Activated CD4-positive, alpha-beta memory T cell treated with anti-CD3 and anti-CD28 coated beads, Interleukin-2, amount 10 ng/mL, durations not matched to agents 7 days and 5 days (primary cell): ENCODE results near the gene MSLN. TPM values are rescaled to one million over a fixed set of nuclear protein-coding genes. Genes with fewer than 3 reads are reported as not detected.

Experiments used
- CTCF ChIA-PET: fragments of 350-600 bp; sonication (Branson Sonifier 250); formaldehyde crosslinking; loops from one replicate; lab custom pipeline; 2021; ENCODE audit warnings: antibody characterized with exemption, inconsistent platforms; lab: Charles Lee
- POLR2A ChIA-PET: fragments of 350-600 bp; sonication (Branson Sonifier 250); formaldehyde crosslinking; loops from one replicate; lab custom pipeline; 2021; ENCODE audit warnings: antibody characterized with exemption; lab: Charles Lee
- DNase-seq: peaks from one replicate; pipeline ENCODE4 v3.0.0-alpha.2; 2020
- H3K27ac Mint-ChIP-seq: one replicate; pipeline ENCODE4 v1.8.0; 2021; ENCODE audit warnings: mild to moderate bottlenecking, mixed read lengths
- H3K27me3 Mint-ChIP-seq: one replicate; pipeline ENCODE4 v1.8.0; 2021; ENCODE audit warnings: mixed read lengths
- H3K36me3 Mint-ChIP-seq: one replicate; pipeline ENCODE4 v1.8.0; 2021; ENCODE audit warnings: low read depth, mixed read lengths
- H3K4me1 Mint-ChIP-seq: one replicate; pipeline ENCODE4 v1.8.0; 2021; ENCODE audit warnings: mixed read lengths
- H3K4me3 Mint-ChIP-seq: one replicate; pipeline ENCODE4 v1.8.0; 2021; ENCODE audit warnings: mild to moderate bottlenecking, mixed read lengths
- H3K9me3 Mint-ChIP-seq: one replicate; pipeline ENCODE4 v1.8.0; 2021; ENCODE audit warnings: mixed read lengths
- total RNA-seq, 2 experiments: library from RNA; stranded (reverse); gene quantifications; one replicate each; pipeline ENCODE4 v1.2.3, GENCODE V29; 2021

MSLN gene
- total RNA-seq, 2 experiments from 2014 or later = not detected

DNA sequence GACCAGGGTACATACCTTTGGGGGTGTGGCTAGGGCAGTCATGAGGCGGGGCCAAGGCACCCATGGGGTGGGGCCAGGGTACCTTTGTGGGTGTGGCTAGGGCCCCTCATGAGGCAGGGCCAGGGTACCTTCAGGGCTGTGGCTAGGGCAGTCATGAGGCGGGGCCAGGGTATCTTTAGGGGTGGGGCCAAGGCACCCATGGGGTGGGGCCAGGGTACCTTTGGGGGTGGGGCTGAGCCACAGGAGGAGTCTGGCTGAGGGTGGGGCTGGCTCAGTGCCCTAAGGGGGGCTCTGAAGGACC is 36.5 kb downstream of the MSLN start:
- H3K4me3 Mint-ChIP-seq = no peak overlapping the region
- CTCF ChIA-PET = no interaction called here
- peaks cover 5% of the 10 kb centered on the region for H3K27me3 Mint-ChIP-seq
- H3K27ac Mint-ChIP-seq = no peak overlapping the region
- H3K4me1 Mint-ChIP-seq = peaks cover 1% of the 10 kb centered on the region
- DNase-seq = peak; percentile 33
- no peaks in the 10 kb centered on the region for H3K9me3 Mint-ChIP-seq
- POLR2A ChIA-PET = no interaction called here
- H3K36me3 Mint-ChIP-seq = peaks cover 2% of the 10 kb centered on the region

- ChIA-PET CTCF (no interaction called here), POLR2A (no interaction called here)
- Mint-ChIP-seq H3K27me3 (peaks cover 5% of the 10 kb centered on the region), H3K9me3 (no peaks in the 10 kb centered on the region), H3K4me1 (peaks cover 1% of the 10 kb centered on the region), H3K36me3 (peaks cover 2% of the 10 kb centered on the region), H3K27ac (no peak overlapping the region), H3K4me3 (no peak overlapping the region)
- no peak for DNase-seq
Measured at GRCh38 chr16:797686-798085, 37.2 kb downstream of the MSLN start.

- ChIA-PET POLR2A (no interaction called here), CTCF (no interaction called here)
- DNase-seq = no peak
- no peak overlapping the region for H3K4me3 Mint-ChIP-seq
- no peak overlapping the region for H3K27ac Mint-ChIP-seq
- H3K36me3 Mint-ChIP-seq = peaks cover 2% of the 10 kb centered on the region
- peaks cover 7% of the 10 kb centered on the region for H3K27me3 Mint-ChIP-seq
- H3K9me3 Mint-ChIP-seq = no peaks in the 10 kb centered on the region
- H3K4me1 Mint-ChIP-seq = peaks cover 1% of the 10 kb centered on the region
Measured at GRCh38 chr16:798666-799065, 38.1 kb downstream of the MSLN start.

DNA sequence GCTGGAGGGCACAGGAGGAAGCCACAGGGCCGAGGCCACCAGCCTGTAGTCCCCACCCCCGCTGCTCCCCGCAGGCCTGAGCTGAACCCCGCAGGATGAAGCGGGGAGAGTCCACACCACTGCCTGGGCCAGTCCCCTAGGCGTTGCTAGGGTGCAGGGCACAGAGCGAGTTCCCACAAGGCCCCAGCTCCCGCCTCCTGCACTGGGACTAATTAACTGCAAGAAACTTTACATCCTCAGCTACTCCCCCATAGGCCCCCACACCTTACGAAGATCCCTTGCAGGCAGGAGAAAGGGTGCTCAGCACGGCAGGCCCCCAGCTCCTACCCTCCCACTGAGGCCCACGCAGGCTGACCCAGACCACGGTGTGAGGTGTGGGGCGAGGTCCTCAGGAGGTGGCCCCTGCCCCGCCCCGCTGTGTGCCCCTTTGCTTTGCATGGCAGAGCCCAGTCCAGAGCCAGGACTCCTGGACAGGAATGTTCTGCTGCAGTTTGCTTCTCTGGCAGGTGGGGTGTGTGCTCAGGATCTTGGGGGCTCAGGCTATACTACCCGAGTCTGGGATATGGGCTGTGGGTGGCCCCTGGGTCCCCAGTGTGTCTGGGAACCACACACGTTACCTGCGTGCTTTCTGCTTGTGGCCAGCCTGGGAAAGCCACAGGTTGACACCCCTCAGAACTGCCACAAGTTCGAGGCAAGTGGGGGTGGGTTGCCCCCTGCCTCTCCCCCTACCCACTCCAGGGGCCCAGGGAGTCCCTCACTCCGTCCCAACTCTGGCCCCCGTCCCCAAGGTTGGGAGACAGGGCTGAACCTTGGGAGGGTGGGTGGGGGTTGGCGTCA is 38.8 kb downstream of the MSLN start:
- Mint-ChIP-seq H3K4me3 (no peak overlapping the region), H3K27ac (no peak overlapping the region), H3K36me3 (peaks cover 2% of the 10 kb centered on the region), H3K27me3 (peaks cover 7% of the 10 kb centered on the region), H3K4me1 (peaks cover 1% of the 10 kb centered on the region), H3K9me3 (no peaks in the 10 kb centered on the region)
- DNase-seq = no peak
- CTCF ChIA-PET = no interaction called here
- POLR2A ChIA-PET = no interaction called here

- H3K27ac Mint-ChIP-seq = no peak within 1 kb of the TSS
- H3K27me3 Mint-ChIP-seq = peaks cover 7% of the 10 kb centered on the region
- no peaks in the 10 kb centered on the region for H3K9me3 Mint-ChIP-seq
- H3K4me3 Mint-ChIP-seq = no peak within 1 kb of the TSS
- CTCF ChIA-PET = no interaction called here
- peaks cover 3% of the 10 kb centered on the region for H3K4me1 Mint-ChIP-seq
- POLR2A ChIA-PET = interaction anchor here (1.3 to 1.5 kb wide), 2 partner anchors 20 to 105 kb away, joined by 3 to 4 read pairs; no protein-coding TSS in a partner anchor
- no peak for DNase-seq
- H3K36me3 Mint-ChIP-seq = peaks cover 2% of the 10 kb centered on the region
Measured at GRCh38 chr16:799948-800833, 39.7 kb downstream of the MSLN start, which contains the start of gene GNG13. Gene GNG13 (minus strand): TSS chr16:800734. CDS start chr16:799077, 1,657 bp downstream.

DNA sequence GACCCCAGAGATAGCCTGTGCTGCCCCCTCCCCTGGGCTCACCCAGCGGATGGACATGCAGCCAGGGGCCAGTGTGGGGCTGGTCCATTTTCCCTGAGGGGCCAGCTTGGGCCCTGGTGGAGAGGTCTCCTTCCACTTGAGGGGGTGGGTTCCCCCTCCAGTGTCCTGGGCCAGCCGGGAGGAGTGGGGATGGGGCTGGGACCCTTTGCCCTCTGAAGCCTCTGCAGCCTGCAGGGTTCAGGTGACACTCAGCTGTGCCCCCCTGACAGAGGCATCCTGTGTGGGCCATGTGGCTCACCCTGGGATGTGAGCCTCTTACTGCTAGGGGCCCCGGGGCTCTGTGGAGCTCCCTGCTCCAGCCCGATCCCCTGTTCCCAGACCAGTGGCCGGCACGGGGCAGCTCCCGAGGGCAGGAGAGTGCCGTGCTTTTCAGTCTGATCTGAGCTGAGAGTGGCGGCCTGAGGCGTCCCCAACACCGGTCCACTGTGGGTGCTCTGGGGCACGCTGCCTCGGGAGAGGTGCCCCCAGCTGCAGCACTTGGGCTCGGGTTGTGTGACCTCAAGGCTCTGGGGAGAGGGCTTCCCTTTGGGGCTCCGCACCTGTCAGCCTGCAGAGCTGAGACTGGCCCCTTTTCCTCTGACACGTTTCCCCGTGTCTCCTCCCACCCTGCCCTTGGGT is 40.4 kb downstream of the MSLN start:
- H3K4me3 Mint-ChIP-seq = no peak overlapping the region
- H3K36me3 Mint-ChIP-seq = no peaks in the 10 kb centered on the region
- H3K27ac Mint-ChIP-seq = no peak overlapping the region
- CTCF ChIA-PET = no interaction called here
- peaks cover 3% of the 10 kb centered on the region for H3K4me1 Mint-ChIP-seq
- DNase-seq = no peak
- no peaks in the 10 kb centered on the region for H3K9me3 Mint-ChIP-seq
- POLR2A ChIA-PET = interaction anchor here (1.3 to 1.5 kb wide), 2 partner anchors 20 to 106 kb away, joined by 3 to 4 read pairs; no protein-coding TSS in a partner anchor
- H3K27me3 Mint-ChIP-seq = peaks cover 7% of the 10 kb centered on the region

DNA sequence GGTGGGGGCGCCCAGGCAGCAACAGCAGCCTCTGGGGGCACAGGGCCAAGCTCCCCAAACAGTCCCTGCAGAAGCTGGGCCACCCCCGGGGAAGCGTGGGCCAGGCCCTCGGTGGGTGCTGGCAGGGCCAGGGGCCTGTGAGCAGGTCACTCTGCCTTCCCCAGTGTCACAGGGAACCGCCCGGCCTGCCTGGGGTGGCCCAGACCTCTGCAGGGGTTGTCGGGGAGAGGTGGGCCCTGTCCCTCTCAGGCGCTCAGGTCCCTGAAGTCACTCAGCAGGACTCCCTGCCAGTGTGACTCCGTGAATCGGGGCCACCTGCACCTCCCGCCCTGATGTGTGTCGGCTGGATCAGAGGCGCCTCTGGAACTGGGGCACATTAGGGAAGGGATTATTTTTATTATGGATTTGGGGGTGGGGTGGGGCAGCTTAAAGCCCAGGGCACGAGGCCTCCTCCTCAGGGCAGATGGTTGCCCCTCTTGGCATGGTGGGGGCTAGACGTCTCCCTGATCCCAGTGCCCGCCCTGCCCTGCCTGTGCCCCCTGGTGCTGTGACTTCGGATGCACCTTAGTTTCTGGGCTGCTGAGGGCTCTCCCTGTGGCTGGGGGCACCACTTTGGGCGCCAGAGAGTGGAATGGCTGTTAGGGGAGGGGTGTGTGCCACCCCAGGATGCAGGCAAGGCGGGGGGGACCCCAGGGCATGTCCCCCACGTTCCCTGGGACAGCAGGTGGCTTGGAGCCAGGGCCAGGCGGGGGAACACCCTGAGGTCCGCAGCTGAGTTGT is 41.2 kb downstream of the MSLN start:
- H3K9me3 Mint-ChIP-seq = no peaks in the 10 kb centered on the region
- H3K27ac Mint-ChIP-seq = no peak overlapping the region
- peaks cover 7% of the 10 kb centered on the region for H3K27me3 Mint-ChIP-seq
- no peak for DNase-seq
- no peaks in the 10 kb centered on the region for H3K36me3 Mint-ChIP-seq
- ChIA-PET POLR2A (interaction anchor here (0.6 to 1.3 kb wide), 2 partner anchors 17 to 107 kb away, joined by 3 read pairs; no protein-coding TSS in a partner anchor), CTCF (no interaction called here)
- peaks cover 6% of the 10 kb centered on the region for H3K4me1 Mint-ChIP-seq
- H3K4me3 Mint-ChIP-seq = no peak overlapping the region

DNA sequence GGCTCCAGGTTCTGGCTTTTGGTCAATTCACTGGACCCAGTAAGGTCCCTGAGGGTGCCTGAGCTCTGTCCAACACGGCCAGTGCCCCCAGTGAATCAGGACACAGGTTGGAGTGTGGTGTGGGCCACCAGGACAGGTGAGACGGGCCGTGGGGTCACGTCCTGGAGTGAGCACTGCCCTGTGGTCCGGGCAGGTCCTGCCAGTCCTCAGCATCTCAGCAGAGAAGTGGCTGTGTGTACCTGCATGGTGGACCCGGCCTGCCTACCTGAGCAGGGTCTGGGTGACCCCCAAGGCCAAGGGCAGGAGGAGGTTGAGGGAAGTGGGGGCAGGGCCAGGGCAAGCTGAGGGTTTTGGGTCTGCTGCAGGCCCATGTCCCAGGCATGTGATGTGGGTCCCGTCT is 41.9 kb downstream of the MSLN start:
- Mint-ChIP-seq H3K4me3 (no peak overlapping the region), H3K27me3 (peaks cover 7% of the 10 kb centered on the region), H3K9me3 (no peaks in the 10 kb centered on the region), H3K4me1 (peaks cover 6% of the 10 kb centered on the region), H3K27ac (no peak overlapping the region), H3K36me3 (no peaks in the 10 kb centered on the region)
- ChIA-PET CTCF (no interaction called here), POLR2A (interaction anchor here (0.6 to 2.5 kb wide), 2 partner anchors 14 to 17 kb away, joined by 3 to 9 read pairs; partner anchors contain the start of genes CHTF18 and RPUSD1)
- no peak for DNase-seq

GRCh38 chr16:802914-803753 is 42.6 kb downstream of the MSLN start:
- Mint-ChIP-seq H3K27ac (no peak overlapping the region), H3K27me3 (peaks cover 7% of the 10 kb centered on the region), H3K4me3 (no peak overlapping the region), H3K9me3 (no peaks in the 10 kb centered on the region), H3K36me3 (peaks cover 3% of the 10 kb centered on the region), H3K4me1 (peaks cover 11% of the 10 kb centered on the region)
- POLR2A ChIA-PET = interaction anchor here (1.0 to 2.5 kb wide), 3 partner anchors 13 to 161 kb away, joined by 3 to 9 read pairs (median 5); partner anchors contain the start of genes CHTF18 and RPUSD1
- DNase-seq = no peak
- CTCF ChIA-PET = interaction anchor here (1.7 kb wide), 1 partner anchor 19 kb away, joined by 3 read pairs; no protein-coding TSS in a partner anchor

DNA sequence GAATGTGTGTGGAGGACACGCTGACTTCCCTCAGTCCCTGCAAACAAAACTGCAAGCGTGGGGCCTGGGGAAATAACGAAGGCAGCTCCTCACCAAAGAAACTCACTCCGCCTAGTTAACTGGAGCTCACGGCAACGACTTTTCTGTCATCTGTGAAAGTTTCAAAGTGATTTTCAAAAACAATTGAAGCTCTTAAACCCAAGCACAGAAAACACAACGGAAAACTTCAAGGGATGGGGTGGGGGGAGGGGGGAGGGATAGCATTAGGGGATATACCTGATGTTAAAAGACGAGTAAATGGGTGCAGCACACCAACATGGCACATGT is 43.2 kb downstream of the MSLN start:
- Mint-ChIP-seq H3K9me3 (no peaks in the 10 kb centered on the region), H3K27ac (no peak overlapping the region), H3K27me3 (peaks cover 7% of the 10 kb centered on the region), H3K36me3 (peaks cover 3% of the 10 kb centered on the region), H3K4me1 (peaks cover 15% of the 10 kb centered on the region), H3K4me3 (no peak overlapping the region)
- ChIA-PET CTCF (interaction anchor here (1.7 kb wide), 1 partner anchor 19 kb away, joined by 3 read pairs; no protein-coding TSS in a partner anchor), POLR2A (interaction anchor here (1.0 to 2.5 kb wide), 4 partner anchors 14 to 160 kb away, joined by 3 to 9 read pairs (median 4); partner anchors contain the start of genes CHTF18, RPUSD1 and WDR24)
- no peak for DNase-seq
